PFSK-1 (cell line): ENCODE measurements around the gene RHOF.

ENCODE experiments used
- FOXP2 ChIP-seq: optimal IDR thresholded peaks from 2 replicates; pipeline ENCODE3; 2011; ENCODE audit warnings: borderline replicate concordance, control low read depth, inconsistent platforms; ENCODE audit not compliant: insufficient read depth; ENCODE audit errors: extremely low read length, extremely low read depth
- POLR2AphosphoS5 ChIP-seq: IDR thresholded peaks from 2 replicates; pipeline ENCODE4 v1.6.1; 2012; ENCODE audit warnings: low read depth, mild to moderate bottlenecking, control low read depth, low read length, moderate library complexity
- SIN3A ChIP-seq: IDR thresholded peaks from 2 replicates; pipeline ENCODE4 v1.6.1; 2012; ENCODE audit warnings: mild to moderate bottlenecking, low read length, moderate library complexity, borderline replicate concordance; ENCODE audit not compliant: insufficient read depth
- TAF1 ChIP-seq: IDR thresholded peaks from 2 replicates; pipeline ENCODE4 v1.6.1; 2012; ENCODE audit warnings: low read length, control low read depth, borderline replicate concordance; ENCODE audit not compliant: insufficient read depth
- TF ChIP-seq, protein P1 (sequence below), 2 experiments: IDR thresholded peaks; 2 replicates each; pipeline versions ENCODE4 v1.6.1 to v1.8.0; 2011 to 2012; ENCODE audit warnings: low read depth in 2 of 2, low read length in 2 of 2, control low read depth in 1 of 2, inconsistent platforms in 1 of 2, mild to moderate bottlenecking in 1 of 2, moderate library complexity in 1 of 2; ENCODE audit not compliant: insufficient read depth in 1 of 2

The RHOF gene

DNA sequence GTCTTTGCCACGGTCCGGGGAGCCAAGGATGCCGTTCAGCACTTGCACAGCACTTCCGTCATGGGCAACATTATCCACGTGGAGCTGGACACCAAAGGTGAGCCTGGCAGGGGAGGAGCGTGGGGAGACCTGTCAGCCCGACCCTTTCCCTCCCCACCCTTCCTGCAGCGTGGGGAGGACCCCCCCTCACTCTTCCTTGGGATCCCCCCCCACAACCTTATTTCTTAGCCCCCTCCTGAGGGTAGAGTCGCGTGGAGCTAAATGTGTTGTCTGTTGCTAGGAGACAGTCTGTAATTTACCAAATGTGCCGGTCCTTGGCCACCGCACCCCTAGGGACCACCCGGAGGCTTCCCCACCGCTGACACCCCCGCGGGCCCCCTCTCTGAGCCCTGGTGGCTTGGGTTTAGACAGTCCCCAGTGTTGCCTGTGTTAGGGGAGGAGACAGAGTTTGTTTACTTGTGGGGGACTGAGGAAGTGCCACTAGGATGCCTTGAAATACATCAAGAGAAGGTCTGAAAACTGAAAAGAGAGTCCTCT, 12.6 kb upstream of the RHOF start:
- no peak for TF ChIP-seq FOXP2
- peak; percentile 54; the same call in 1 of the 2 replicates for TF ChIP-seq SIN3A

GRCh38 chr12:121805171-121806008, 11.9 kb upstream of the RHOF start:
- TF ChIP-seq, protein P1, sequence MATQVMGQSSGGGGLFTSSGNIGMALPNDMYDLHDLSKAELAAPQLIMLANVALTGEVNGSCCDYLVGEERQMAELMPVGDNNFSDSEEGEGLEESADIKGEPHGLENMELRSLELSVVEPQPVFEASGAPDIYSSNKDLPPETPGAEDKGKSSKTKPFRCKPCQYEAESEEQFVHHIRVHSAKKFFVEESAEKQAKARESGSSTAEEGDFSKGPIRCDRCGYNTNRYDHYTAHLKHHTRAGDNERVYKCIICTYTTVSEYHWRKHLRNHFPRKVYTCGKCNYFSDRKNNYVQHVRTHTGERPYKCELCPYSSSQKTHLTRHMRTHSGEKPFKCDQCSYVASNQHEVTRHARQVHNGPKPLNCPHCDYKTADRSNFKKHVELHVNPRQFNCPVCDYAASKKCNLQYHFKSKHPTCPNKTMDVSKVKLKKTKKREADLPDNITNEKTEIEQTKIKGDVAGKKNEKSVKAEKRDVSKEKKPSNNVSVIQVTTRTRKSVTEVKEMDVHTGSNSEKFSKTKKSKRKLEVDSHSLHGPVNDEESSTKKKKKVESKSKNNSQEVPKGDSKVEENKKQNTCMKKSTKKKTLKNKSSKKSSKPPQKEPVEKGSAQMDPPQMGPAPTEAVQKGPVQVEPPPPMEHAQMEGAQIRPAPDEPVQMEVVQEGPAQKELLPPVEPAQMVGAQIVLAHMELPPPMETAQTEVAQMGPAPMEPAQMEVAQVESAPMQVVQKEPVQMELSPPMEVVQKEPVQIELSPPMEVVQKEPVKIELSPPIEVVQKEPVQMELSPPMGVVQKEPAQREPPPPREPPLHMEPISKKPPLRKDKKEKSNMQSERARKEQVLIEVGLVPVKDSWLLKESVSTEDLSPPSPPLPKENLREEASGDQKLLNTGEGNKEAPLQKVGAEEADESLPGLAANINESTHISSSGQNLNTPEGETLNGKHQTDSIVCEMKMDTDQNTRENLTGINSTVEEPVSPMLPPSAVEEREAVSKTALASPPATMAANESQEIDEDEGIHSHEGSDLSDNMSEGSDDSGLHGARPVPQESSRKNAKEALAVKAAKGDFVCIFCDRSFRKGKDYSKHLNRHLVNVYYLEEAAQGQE (IDR thresholded peaks at IDR 0.05; ENCODE audit: insufficient read depth in 1 of 2, low read depth in 2 of 2, low read length in 2 of 2), result no peak
- no peak for TF ChIP-seq SIN3A
- TF ChIP-seq FOXP2, result no peak
- TF ChIP-seq TAF1, result no peak
- TF ChIP-seq POLR2AphosphoS5, result no peak

DNA sequence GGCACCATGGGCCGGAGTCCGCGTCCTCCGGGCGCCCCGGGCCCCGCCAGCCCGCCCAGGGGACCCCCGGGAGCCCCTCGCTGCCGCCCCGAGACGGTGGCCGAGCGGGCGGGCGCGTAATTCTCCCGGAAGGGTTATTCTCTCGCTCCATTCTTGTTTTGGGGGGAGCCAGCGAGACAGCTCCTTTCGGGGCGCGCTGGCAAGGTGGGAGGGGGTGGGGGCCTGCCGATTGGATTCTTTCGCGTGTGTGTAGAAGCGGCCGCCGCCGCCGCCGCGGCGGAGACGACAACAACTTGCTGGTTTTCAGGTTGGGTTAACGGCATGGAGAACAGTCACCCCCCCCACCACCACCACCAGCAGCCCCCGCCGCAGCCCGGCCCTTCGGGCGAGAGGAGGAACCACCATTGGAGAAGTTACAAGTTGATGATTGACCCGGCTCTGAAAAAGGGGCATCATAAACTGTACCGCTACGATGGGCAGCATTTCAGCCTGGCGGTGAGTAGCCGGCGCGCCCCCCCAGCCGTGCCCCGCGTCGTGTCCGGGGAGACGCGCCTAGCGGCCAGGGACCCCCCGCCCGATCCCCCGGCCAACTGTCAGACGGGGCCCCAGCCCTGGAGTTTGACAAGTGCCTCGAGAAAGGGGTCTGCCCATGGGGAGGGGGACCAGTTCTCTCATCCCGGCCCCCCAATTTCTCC, 11.1 kb upstream of the RHOF start:
- no peak for TF ChIP-seq POLR2AphosphoS5
- no peak for TF ChIP-seq TAF1
- TF ChIP-seq FOXP2, result no peak
- no peak for TF ChIP-seq SIN3A
- TF ChIP-seq, protein P1 (IDR thresholded peaks at IDR 0.05; ENCODE audit: insufficient read depth in 1 of 2, low read depth in 2 of 2, low read length in 2 of 2), result no peak

DNA sequence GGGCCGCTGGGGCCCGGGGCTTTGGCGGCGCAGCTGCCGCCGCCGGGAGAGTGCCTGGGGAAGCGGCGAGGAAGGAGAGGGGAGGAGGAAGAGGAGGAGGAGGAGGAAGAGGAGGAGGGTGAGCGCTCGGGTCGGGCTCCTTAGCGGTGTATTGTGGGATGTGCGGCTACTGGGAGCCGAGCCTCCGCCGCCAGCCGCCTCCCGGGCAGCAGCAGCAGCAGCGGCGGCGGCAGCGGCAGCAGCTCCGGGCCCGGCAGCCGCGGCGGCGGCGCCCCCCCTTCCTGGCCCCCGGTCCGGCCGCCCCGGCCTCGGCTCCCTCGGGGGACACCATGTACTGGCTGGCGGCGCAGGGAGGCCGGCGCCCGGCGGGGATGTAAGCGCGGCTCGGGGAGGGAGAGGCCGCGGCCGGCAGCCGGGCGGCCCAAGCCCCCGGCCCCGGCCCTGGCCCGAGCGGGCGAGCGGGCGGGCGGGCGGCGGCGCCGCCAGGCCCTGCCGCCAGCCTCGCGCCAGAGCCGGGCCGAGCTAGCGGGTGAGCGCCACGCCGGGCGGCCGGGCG, 10.5 kb upstream of the RHOF start, which contains the start of gene SETD1B:
Gene SETD1B (plus strand): TSS at position 149 of the 556 bp plus-strand sequence. CDS start 729 bp downstream, outside the sequence.
- TF ChIP-seq TAF1, result no peak
- no peak for TF ChIP-seq FOXP2
- TF ChIP-seq POLR2AphosphoS5, result no peak; the same call in 1 of the 2 replicates
- TF ChIP-seq SIN3A, result no peak
- TF ChIP-seq, protein P1 (IDR thresholded peaks at IDR 0.05; ENCODE audit: insufficient read depth in 1 of 2, low read depth in 2 of 2, low read length in 2 of 2), result no peak

DNA sequence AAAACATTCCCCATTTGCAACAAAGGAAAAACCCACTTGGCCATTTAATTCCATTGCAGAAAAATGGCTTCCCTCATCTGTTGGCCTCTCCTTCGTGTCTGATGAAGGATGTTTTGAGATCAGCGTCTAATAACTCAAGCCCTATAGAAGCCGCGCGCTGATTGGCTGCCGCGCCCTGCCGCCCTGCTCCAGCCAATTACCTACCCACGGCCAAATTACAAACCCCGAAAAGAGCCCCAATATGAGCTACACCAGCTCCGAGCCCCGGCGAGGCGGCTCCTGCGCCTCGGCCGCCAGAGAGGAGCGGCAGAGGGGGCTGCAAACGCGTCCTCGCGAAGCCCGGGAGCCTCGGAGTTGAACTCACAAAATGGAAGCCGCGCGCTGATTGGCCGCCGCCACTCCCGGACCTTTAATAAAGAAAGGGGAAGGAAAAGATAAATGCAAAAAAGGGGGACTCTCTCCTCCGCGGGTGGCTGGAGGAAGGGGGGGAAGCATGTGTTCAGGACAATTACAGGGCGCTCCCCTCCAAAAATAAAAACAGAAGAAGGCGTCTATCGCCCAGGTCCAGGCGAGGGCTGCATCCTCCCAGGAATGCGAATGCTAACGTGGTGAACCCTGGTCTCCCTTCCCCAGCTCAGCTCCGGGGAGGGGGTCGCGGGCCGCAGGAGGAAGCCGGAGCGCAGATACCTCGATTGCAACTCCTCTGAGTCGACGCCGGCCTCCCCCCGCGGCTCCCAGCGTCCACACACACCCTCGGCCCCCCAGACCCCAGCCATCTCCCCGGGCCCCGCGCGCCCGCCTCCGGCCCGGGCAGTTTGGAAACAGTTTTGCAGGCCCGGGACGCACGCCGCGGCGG, 9.6 kb upstream of the RHOF start:
- TF ChIP-seq TAF1 (peak; percentile 90), FOXP2 (no peak), POLR2AphosphoS5 (peak; percentile 89), SIN3A (0 out of 2 replicates have a peak, but pooled peaks have one; percentile 19)
- TF ChIP-seq, protein P1 (IDR thresholded peaks at IDR 0.05; ENCODE audit: insufficient read depth in 1 of 2, low read depth in 2 of 2, low read length in 2 of 2), result 0 out of 4 replicates have a peak, but pooled peaks of 1 of the 2 experiments have one; percentile 27
